ENCODE results near the gene TIMP2.
"Not testable (repeated sequence)": the region's sequence is repeated elsewhere in the genome, so short reads cannot be mapped to it uniquely, and the experiment has no call there.

The TIMP2 gene

GRCh38 chr17:78925234-78925633 lies at the start of gene TIMP2:
Gene TIMP2 (minus strand): TSS chr17:78925387. CDS start chr17:78925088, 299 bp downstream.
- ATAC-seq (peak; percentile 47), DNase-seq (peak; percentile 62)
- Mint-ChIP-seq H3K4me1 (peaks cover 11% of the 10 kb centered on the region), H3K27me3 (peaks cover 16% of the 10 kb centered on the region), H3K9me3 (no peaks in the 10 kb centered on the region), H3K36me3 (ENCODE audit: low read depth) (no peaks in the 10 kb centered on the region), H3K4me3 (peak within 1 kb of the TSS; percentile 54), H3K27ac (no peak within 1 kb of the TSS)

- ATAC-seq (no peak), DNase-seq (no peak)
- no peak overlapping the region for H3K27ac Mint-ChIP-seq
- H3K36me3 Mint-ChIP-seq (ENCODE audit: low read depth) = no peaks in the 10 kb centered on the region
- no peak overlapping the region for H3K4me3 Mint-ChIP-seq
- no peaks in the 10 kb centered on the region for H3K9me3 Mint-ChIP-seq
- H3K27me3 Mint-ChIP-seq = no peaks in the 10 kb centered on the region
- H3K4me1 Mint-ChIP-seq = peaks cover 18% of the 10 kb centered on the region
Observed at GRCh38 chr17:78973792-78974520, 48.8 kb upstream of the TIMP2 start.

GRCh38 chr17:78973196-78973595 lies 48.0 kb upstream of the TIMP2 start:
- no peak overlapping the region for H3K4me3 Mint-ChIP-seq
- no peaks in the 10 kb centered on the region for H3K36me3 Mint-ChIP-seq (ENCODE audit: low read depth)
- no peak overlapping the region for H3K27ac Mint-ChIP-seq
- H3K9me3 Mint-ChIP-seq = no peaks in the 10 kb centered on the region
- no peaks in the 10 kb centered on the region for H3K27me3 Mint-ChIP-seq
- H3K4me1 Mint-ChIP-seq = peaks cover 16% of the 10 kb centered on the region
- DNase-seq (no peak), ATAC-seq (no peak)

- no peak for ATAC-seq
- H3K27ac Mint-ChIP-seq = no peak overlapping the region
Observed at GRCh38 chr17:78972507-78973105, 47.4 kb upstream of the TIMP2 start.

GRCh38 chr17:78971756-78972506 lies 46.7 kb upstream of the TIMP2 start:
- H3K27me3 Mint-ChIP-seq = no peaks in the 10 kb centered on the region
- DNase-seq = no peak
- H3K27ac Mint-ChIP-seq = no peak overlapping the region
- no peak for ATAC-seq
- no peak overlapping the region for H3K4me3 Mint-ChIP-seq
- no peaks in the 10 kb centered on the region for H3K36me3 Mint-ChIP-seq (ENCODE audit: low read depth)
- peaks cover 5% of the 10 kb centered on the region for H3K4me1 Mint-ChIP-seq
- H3K9me3 Mint-ChIP-seq = no peaks in the 10 kb centered on the region

More at GRCh38 chr17:78972507-78973105, 47.4 kb upstream of the TIMP2 start:
- Mint-ChIP-seq H3K4me1 (peaks cover 12% of the 10 kb centered on the region), H3K4me3 (no peak overlapping the region), H3K9me3 (no peaks in the 10 kb centered on the region), H3K36me3 (ENCODE audit: low read depth) (no peaks in the 10 kb centered on the region), H3K27me3 (no peaks in the 10 kb centered on the region)
- DNase-seq = no peak

- Mint-ChIP-seq H3K9me3 (no peaks in the 10 kb centered on the region), H3K4me3 (no peak overlapping the region), H3K4me1 (peaks cover 5% of the 10 kb centered on the region), H3K27me3 (no peaks in the 10 kb centered on the region), H3K36me3 (ENCODE audit: low read depth) (no peaks in the 10 kb centered on the region), H3K27ac (no peak overlapping the region)
- DNase-seq (peak; percentile 86), ATAC-seq (no peak)
Observed at GRCh38 chr17:78970834-78971755, 45.9 kb upstream of the TIMP2 start.

- DNase-seq (no peak), ATAC-seq (no peak)
- Mint-ChIP-seq H3K4me1 (peaks cover 5% of the 10 kb centered on the region), H3K27ac (no peak overlapping the region), H3K4me3 (no peak overlapping the region), H3K36me3 (ENCODE audit: low read depth) (no peaks in the 10 kb centered on the region), H3K27me3 (no peaks in the 10 kb centered on the region), H3K9me3 (no peaks in the 10 kb centered on the region)
Observed at GRCh38 chr17:78969865-78970264, 44.7 kb upstream of the TIMP2 start.

GRCh38 chr17:78967782-78968362 lies 42.7 kb upstream of the TIMP2 start:
- Mint-ChIP-seq H3K27me3 (no peaks in the 10 kb centered on the region), H3K4me1 (peaks cover 5% of the 10 kb centered on the region), H3K27ac (no peak overlapping the region), H3K4me3 (no peak overlapping the region), H3K36me3 (ENCODE audit: low read depth) (no peaks in the 10 kb centered on the region), H3K9me3 (no peaks in the 10 kb centered on the region)
- ATAC-seq (no peak), DNase-seq (no peak)

GRCh38 chr17:78966910-78967600 lies 41.9 kb upstream of the TIMP2 start:
- Mint-ChIP-seq H3K4me1 (peaks cover 5% of the 10 kb centered on the region), H3K4me3 (no peak overlapping the region), H3K27me3 (no peaks in the 10 kb centered on the region), H3K9me3 (no peaks in the 10 kb centered on the region), H3K36me3 (ENCODE audit: low read depth) (no peaks in the 10 kb centered on the region), H3K27ac (no peak overlapping the region)
- DNase-seq (no peak), ATAC-seq (no peak)

- Mint-ChIP-seq H3K4me3 (no peak overlapping the region), H3K4me1 (peaks cover 3% of the 10 kb centered on the region), H3K27ac (no peak overlapping the region), H3K36me3 (ENCODE audit: low read depth) (no peaks in the 10 kb centered on the region), H3K27me3 (no peaks in the 10 kb centered on the region), H3K9me3 (no peaks in the 10 kb centered on the region)
- DNase-seq (no peak), ATAC-seq (no peak)
Observed at GRCh38 chr17:78966123-78966813, 41.1 kb upstream of the TIMP2 start.

- Mint-ChIP-seq H3K27me3 (no peaks in the 10 kb centered on the region), H3K27ac (no peak overlapping the region), H3K4me1 (no peaks in the 10 kb centered on the region), H3K4me3 (no peak overlapping the region), H3K36me3 (ENCODE audit: low read depth) (no peaks in the 10 kb centered on the region), H3K9me3 (no peaks in the 10 kb centered on the region)
- DNase-seq (no peak), ATAC-seq (no peak)
Observed at GRCh38 chr17:78965491-78965924, 40.3 kb upstream of the TIMP2 start.

GRCh38 chr17:78963378-78963777 lies 38.2 kb upstream of the TIMP2 start:
- no peaks in the 10 kb centered on the region for H3K9me3 Mint-ChIP-seq

GRCh38 chr17:78962984-78963348 lies 37.8 kb upstream of the TIMP2 start:
- H3K27ac Mint-ChIP-seq; H3K4me1 Mint-ChIP-seq; H3K4me3 Mint-ChIP-seq; H3K36me3 Mint-ChIP-seq (ENCODE audit: low read depth); DNase-seq; H3K27me3 Mint-ChIP-seq; ATAC-seq; H3K9me3 Mint-ChIP-seq: not testable (repeated sequence)

More at GRCh38 chr17:78963378-78963777, 38.2 kb upstream of the TIMP2 start:
- H3K4me1 Mint-ChIP-seq = no peaks in the 10 kb centered on the region
- no peak for ATAC-seq
- H3K27me3 Mint-ChIP-seq = peaks cover 2% of the 10 kb centered on the region
- H3K27ac Mint-ChIP-seq = no peak overlapping the region
- no peak for DNase-seq
- H3K36me3 Mint-ChIP-seq (ENCODE audit: low read depth) = no peaks in the 10 kb centered on the region
- no peak overlapping the region for H3K4me3 Mint-ChIP-seq

Data from activated naive CD8-positive, alpha-beta T cell treated with anti-CD3 and anti-CD28 coated beads, Interleukin-2, amount 50 U/mL, for 24 hours (primary cell).